ENCODE results near the gene RAD51B. TPM values are rescaled to one million over a fixed set of nuclear protein-coding genes. Genes with fewer than 3 reads are reported as not detected.

The RAD51B gene
- total and polyA plus RNA-seq, 5 donors, result 0.88 to 5.3 (median 3.3) TPM

GRCh38 chr14:68708343-68708742 is 888.8 kb downstream of the RAD51B start:
- no peak overlapping the region for H3K4me3 ChIP-seq (ENCODE audit: low read length)
- intact Hi-C loops (cut with DNase I), result no loop called here
- WGBS, result 80% methylated on average over 5 of the region's 5 CpGs
- H3K27me3 ChIP-seq (ENCODE audit: control insufficient read depth, insufficient read depth), result no peaks in the 10 kb centered on the region
- no peaks in the 10 kb centered on the region for H3K9me3 ChIP-seq (ENCODE audit: control insufficient read depth, low read length)
- peaks cover 6% of the 10 kb centered on the region for H3K4me1 ChIP-seq (ENCODE audit: control insufficient read depth, insufficient read depth, low read length)
- ATAC-seq (no peak), DNase-seq (no peak)
- no peak overlapping the region for H3K27ac ChIP-seq (ENCODE audit: low read length)

GRCh38 chr14:68709007-68709406 is 889.4 kb downstream of the RAD51B start:
- DNase-seq (no peak), ATAC-seq (no peak)
- H3K9me3 ChIP-seq (ENCODE audit: control insufficient read depth, low read length), result no peaks in the 10 kb centered on the region
- no peak overlapping the region for H3K27ac ChIP-seq (ENCODE audit: low read length)
- no peak overlapping the region for H3K4me3 ChIP-seq (ENCODE audit: low read length)
- intact Hi-C loops (cut with DNase I), result no loop called here
- peaks cover 6% of the 10 kb centered on the region for H3K4me1 ChIP-seq (ENCODE audit: control insufficient read depth, insufficient read depth, low read length)
- WGBS, result 79% methylated on average over 2 of the region's 2 CpGs
- no peaks in the 10 kb centered on the region for H3K27me3 ChIP-seq (ENCODE audit: control insufficient read depth, insufficient read depth)

- Histone ChIP-seq H3K27me3 (ENCODE audit: control insufficient read depth, insufficient read depth) (no peaks in the 10 kb centered on the region), H3K27ac (ENCODE audit: low read length) (no peak overlapping the region), H3K9me3 (ENCODE audit: control insufficient read depth, low read length) (no peaks in the 10 kb centered on the region), H3K4me3 (ENCODE audit: low read length) (no peak overlapping the region), H3K4me1 (ENCODE audit: control insufficient read depth, insufficient read depth, low read length) (peaks cover 5% of the 10 kb centered on the region)
- intact Hi-C loops (cut with DNase I), result no loop called here
- ATAC-seq (no peak), DNase-seq (no peak)
- 96% methylated on average over 6 of the region's 6 CpGs for WGBS
Observed at GRCh38 chr14:68710776-68711175, 891.2 kb downstream of the RAD51B start.

GRCh38 chr14:68711561-68712309 is 892.2 kb downstream of the RAD51B start:
- Histone ChIP-seq H3K4me1 (ENCODE audit: control insufficient read depth, insufficient read depth, low read length) (peaks cover 2% of the 10 kb centered on the region), H3K9me3 (ENCODE audit: control insufficient read depth, low read length) (no peaks in the 10 kb centered on the region), H3K27me3 (ENCODE audit: control insufficient read depth, insufficient read depth) (no peaks in the 10 kb centered on the region), H3K27ac (ENCODE audit: low read length) (no peak overlapping the region), H3K4me3 (ENCODE audit: low read length) (no peak overlapping the region)
- intact Hi-C loops (cut with DNase I), result no loop called here
- 87% methylated on average over 9 of the region's 9 CpGs for WGBS
- DNase-seq, result no peak
- no peak for ATAC-seq

- Histone ChIP-seq H3K9me3 (ENCODE audit: control insufficient read depth, low read length) (no peaks in the 10 kb centered on the region), H3K4me1 (ENCODE audit: control insufficient read depth, insufficient read depth, low read length) (peaks cover 2% of the 10 kb centered on the region), H3K27ac (ENCODE audit: low read length) (no peak overlapping the region), H3K4me3 (ENCODE audit: low read length) (no peak overlapping the region), H3K27me3 (ENCODE audit: control insufficient read depth, insufficient read depth) (no peaks in the 10 kb centered on the region)
- DNase-seq, result no peak
- intact Hi-C loops (cut with DNase I), result no loop called here
- ATAC-seq, result no peak
- 94% methylated on average over 15 of the region's 15 CpGs for WGBS
Observed at GRCh38 chr14:68712703-68713370, 893.3 kb downstream of the RAD51B start.

GRCh38 chr14:68713782-68714181 is 894.2 kb downstream of the RAD51B start:
- intact Hi-C loops (cut with DNase I), result no loop called here
- H3K27me3 ChIP-seq (ENCODE audit: control insufficient read depth, insufficient read depth), result no peaks in the 10 kb centered on the region
- no peak overlapping the region for H3K27ac ChIP-seq (ENCODE audit: low read length)
- H3K4me3 ChIP-seq (ENCODE audit: low read length), result no peak overlapping the region
- H3K4me1 ChIP-seq (ENCODE audit: control insufficient read depth, insufficient read depth, low read length), result peaks cover 2% of the 10 kb centered on the region
- 69% methylated on average over 7 of the region's 7 CpGs for WGBS
- ATAC-seq (no peak), DNase-seq (no peak)
- H3K9me3 ChIP-seq (ENCODE audit: control insufficient read depth, low read length), result no peaks in the 10 kb centered on the region

- no peak for DNase-seq
- WGBS, result 87% methylated on average over 7 of the region's 7 CpGs
- Histone ChIP-seq H3K27me3 (ENCODE audit: control insufficient read depth, insufficient read depth) (no peaks in the 10 kb centered on the region), H3K4me1 (ENCODE audit: control insufficient read depth, insufficient read depth, low read length) (peaks cover 2% of the 10 kb centered on the region), H3K4me3 (ENCODE audit: low read length) (no peak overlapping the region), H3K27ac (ENCODE audit: low read length) (no peak overlapping the region), H3K9me3 (ENCODE audit: control insufficient read depth, low read length) (no peaks in the 10 kb centered on the region)
- no peak for ATAC-seq
- intact Hi-C loops (cut with DNase I), result no loop called here
Observed at GRCh38 chr14:68714991-68715924, 895.7 kb downstream of the RAD51B start.

- Histone ChIP-seq H3K4me1 (ENCODE audit: control insufficient read depth, insufficient read depth, low read length) (peaks cover 2% of the 10 kb centered on the region), H3K27me3 (ENCODE audit: control insufficient read depth, insufficient read depth) (no peaks in the 10 kb centered on the region), H3K27ac (ENCODE audit: low read length) (no peak overlapping the region), H3K9me3 (ENCODE audit: control insufficient read depth, low read length) (no peaks in the 10 kb centered on the region), H3K4me3 (ENCODE audit: low read length) (no peak overlapping the region)
- intact Hi-C loops (cut with DNase I), result no loop called here
- DNase-seq (no peak), ATAC-seq (no peak)
- WGBS, result 96% methylated on average over 4 of the region's 4 CpGs
Observed at GRCh38 chr14:68716698-68717097, 897.1 kb downstream of the RAD51B start.

- Histone ChIP-seq H3K27ac (ENCODE audit: low read length) (no peak overlapping the region), H3K9me3 (ENCODE audit: control insufficient read depth, low read length) (no peaks in the 10 kb centered on the region), H3K4me1 (ENCODE audit: control insufficient read depth, insufficient read depth, low read length) (no peaks in the 10 kb centered on the region), H3K4me3 (ENCODE audit: low read length) (no peak overlapping the region), H3K27me3 (ENCODE audit: control insufficient read depth, insufficient read depth) (no peaks in the 10 kb centered on the region)
- no peak for DNase-seq
- WGBS, result 89% methylated on average over 8 of the region's 8 CpGs
- no peak for ATAC-seq
- intact Hi-C loops (cut with DNase I), result no loop called here
Observed at GRCh38 chr14:68718023-68718990, 898.7 kb downstream of the RAD51B start.

GRCh38 chr14:68719634-68720384 is 900.2 kb downstream of the RAD51B start:
- no peak overlapping the region for H3K4me3 ChIP-seq (ENCODE audit: low read length)
- H3K27me3 ChIP-seq (ENCODE audit: control insufficient read depth, insufficient read depth), result no peaks in the 10 kb centered on the region
- H3K9me3 ChIP-seq (ENCODE audit: control insufficient read depth, low read length), result no peaks in the 10 kb centered on the region
- intact Hi-C loops (cut with DNase I), result no loop called here
- WGBS, result 90% methylated on average over 5 of the region's 5 CpGs
- ATAC-seq (no peak), DNase-seq (no peak)
- H3K27ac ChIP-seq (ENCODE audit: low read length), result no peak overlapping the region
- no peaks in the 10 kb centered on the region for H3K4me1 ChIP-seq (ENCODE audit: control insufficient read depth, insufficient read depth, low read length)

All from right cardiac atrium (tissue), 5 donors.